Naive thymus-derived CD4-positive, alpha-beta T cell (primary cell): Measurements from ENCODE around the gene STRA6. TPM values are rescaled to one million over a fixed set of nuclear protein-coding genes. Genes with fewer than 3 reads are reported as not detected.

ENCODE experiments used
- ATAC-seq: fragments of 150-1000 bp; cut with Tn5 transposase; 2 replicates; pipeline ENCODE4 v1.10.0; 2021; ENCODE audit warnings: mild to moderate bottlenecking, moderate library complexity
- CTCF ChIA-PET: fragments of 350-600 bp; sonication (Branson Sonifier 250); formaldehyde crosslinking; loops from one replicate; lab custom pipeline; 2021; ENCODE audit warnings: antibody characterized with exemption; lab: Charles Lee
- POLR2A ChIA-PET: fragments of 350-600 bp; sonication (Branson Sonifier 250); formaldehyde crosslinking; loops from one replicate; lab custom pipeline; 2021; ENCODE audit warnings: antibody characterized with exemption, inconsistent platforms; lab: Charles Lee
- DNase-seq, 9 donors: peaks; one replicate each; pipeline versions ENCODE4 v3.0.0 to v3.0.0-alpha.2; 2020 to 2022; ENCODE audit warnings: mixed read lengths in 1 of 9
- H3K27ac ChIP-seq: one replicate; pipeline ENCODE4 v1.7.0; 2013; ENCODE audit warnings: mild to moderate bottlenecking, low read depth, low read length, moderate library complexity
- H3K27me3 ChIP-seq, 2 donors: one replicate each; pipeline ENCODE4 v1.7.0; 2013; ENCODE audit warnings: low read length in 2 of 2, mild to moderate bottlenecking in 2 of 2, moderate library complexity in 2 of 2; ENCODE audit not compliant: control insufficient read depth in 2 of 2, insufficient read depth in 2 of 2
- H3K36me3 ChIP-seq, 3 experiments: 1 replicate in 2 of 3; 2 replicates in 1 of 3; pipeline ENCODE4 v1.7.0; 2013; ENCODE audit warnings: low read length in 3 of 3, mild to moderate bottlenecking in 3 of 3, moderate library complexity in 1 of 3; ENCODE audit not compliant: insufficient read depth in 3 of 3, control insufficient read depth in 2 of 3
- H3K4me1 ChIP-seq, 2 donors: one replicate each; pipeline ENCODE4 v1.7.0; 2013; ENCODE audit warnings: low read length in 2 of 2, mild to moderate bottlenecking in 2 of 2, moderate library complexity in 1 of 2; ENCODE audit not compliant: control insufficient read depth in 2 of 2, insufficient read depth in 2 of 2
- H3K4me3 ChIP-seq: 2 replicates; pipeline ENCODE4 v1.7.0; 2013; ENCODE audit warnings: mild to moderate bottlenecking, low read length
- H3K9me3 ChIP-seq, 3 experiments: 1 replicate in 2 of 3; 2 replicates in 1 of 3; pipeline ENCODE4 v1.7.0; 2013; ENCODE audit warnings: low read length in 3 of 3; ENCODE audit not compliant: control insufficient read depth in 2 of 3
- H3K27ac Mint-ChIP-seq, 9 donors: one replicate each; pipeline ENCODE4 v1.8.0; 2020 to 2022; ENCODE audit warnings: mixed read lengths in 9 of 9, mild to moderate bottlenecking in 8 of 9, moderate library complexity in 5 of 9, inconsistent platforms in 2 of 9
- H3K27me3 Mint-ChIP-seq, 5 donors: one replicate each; pipeline ENCODE4 v1.8.0; 2021 to 2022; ENCODE audit warnings: mixed read lengths in 5 of 5, mild to moderate bottlenecking in 1 of 5
- H3K36me3 Mint-ChIP-seq, 5 donors: one replicate each; pipeline ENCODE4 v1.8.0; 2020 to 2022; ENCODE audit warnings: mixed read lengths in 5 of 5, mild to moderate bottlenecking in 3 of 5, inconsistent platforms in 1 of 5
- H3K4me1 Mint-ChIP-seq, 7 donors: one replicate each; pipeline ENCODE4 v1.8.0; 2020 to 2022; ENCODE audit warnings: mixed read lengths in 7 of 7, mild to moderate bottlenecking in 3 of 7, inconsistent platforms in 1 of 7
- H3K4me3 Mint-ChIP-seq, 10 donors: one replicate each; pipeline ENCODE4 v1.8.0; 2020 to 2022; ENCODE audit warnings: mild to moderate bottlenecking in 10 of 10, mixed read lengths in 10 of 10, moderate library complexity in 6 of 10, inconsistent platforms in 2 of 10
- H3K9me3 Mint-ChIP-seq, 11 donors: one replicate each; pipeline ENCODE4 v1.8.0; 2020 to 2022; ENCODE audit warnings: mixed read lengths in 11 of 11, mild to moderate bottlenecking in 4 of 11, inconsistent platforms in 1 of 11, moderate library complexity in 1 of 11
- intact Hi-C, 2 donors: fragments of 100-400 bp; cut with micrococcal nuclease; formaldehyde crosslinking; loops; one replicate each; pipeline ENCODE4 v1.15.1; 2023
- polyA plus RNA-seq, 2 donors: library from polyadenylated mRNA; unstranded; fragments of 300-500 nt; fragmentation: Illumina TruSeq; gene quantifications; one replicate each; pipeline ENCODE4 v1.2.3, GENCODE V29; 2021
- total RNA-seq, 6 experiments: library from RNA in 5 of 6; stranded (reverse) in 5 of 6; gene quantifications; 1 replicate in 5 of 6; 2 replicates in 1 of 6; pipeline ENCODE4 v1.2.3 and lab custom pipeline; 2021 to 2026

STRA6 gene
- total and polyA plus RNA-seq, 7 experiments from 2014 or later, result not detected

DNA sequence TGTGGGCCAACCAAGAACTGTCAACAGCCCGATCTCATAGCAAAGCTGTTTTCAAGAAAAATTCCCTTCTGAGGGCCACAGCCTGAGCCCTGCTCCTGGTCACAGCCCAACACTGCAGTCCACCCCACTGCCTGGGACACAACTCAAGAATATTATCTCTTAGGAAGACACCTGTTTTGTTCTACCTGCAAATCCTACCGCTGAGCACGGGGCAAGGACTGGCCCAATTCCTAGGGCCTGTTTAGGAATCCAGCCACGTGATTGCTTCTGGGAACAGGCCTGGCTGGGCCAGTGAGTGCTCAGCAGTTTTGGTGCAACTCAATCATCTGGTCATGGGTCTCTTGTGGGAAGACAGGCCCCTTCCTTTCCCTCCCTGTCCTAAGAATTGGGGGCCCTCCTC is 63.9 kb downstream of the STRA6 start:
- Mint-ChIP-seq H3K36me3 (peaks cover 0 to 4% (median 0%) of the 10 kb centered on the region in 5 donors), H3K4me3 (no peak overlapping the region), H3K4me1 (peaks cover 10 to 30% (median 18%) of the 10 kb centered on the region in 7 donors), H3K9me3 (no peaks in the 10 kb centered on the region), H3K27ac (no peak overlapping the region), H3K27me3 (peaks cover 56 to 78% (median 70%) of the 10 kb centered on the region in 5 donors)
- no peak for ATAC-seq
- Histone ChIP-seq H3K36me3 (no peaks in the 10 kb centered on the region), H3K27ac (no peak overlapping the region), H3K27me3 (peaks cover 0 to 18% of the 10 kb centered on the region in 2 donors), H3K4me1 (peaks cover 4 to 20% of the 10 kb centered on the region in 2 donors), H3K9me3 (no peaks in the 10 kb centered on the region), H3K4me3 (no peak overlapping the region)
- ChIA-PET CTCF (no interaction called here), POLR2A (no interaction called here)
- no peak for DNase-seq
- intact Hi-C loops, result no loop called here

GRCh38 chr15:74137537-74137894 is 65.1 kb downstream of the STRA6 start:
- no peak for DNase-seq
- Histone ChIP-seq H3K4me1 (peaks cover 4 to 20% of the 10 kb centered on the region in 2 donors), H3K36me3 (no peaks in the 10 kb centered on the region), H3K9me3 (no peaks in the 10 kb centered on the region), H3K27me3 (peaks cover 0 to 18% of the 10 kb centered on the region in 2 donors), H3K4me3 (no peak overlapping the region), H3K27ac (no peak overlapping the region)
- ATAC-seq, result no peak
- no peaks in the 10 kb centered on the region for H3K9me3 Mint-ChIP-seq
- intact Hi-C loops, result no loop called here
- peaks cover 0 to 4% (median 0%) of the 10 kb centered on the region in 5 donors for H3K36me3 Mint-ChIP-seq
- ChIA-PET CTCF (no interaction called here), POLR2A (no interaction called here)
- peaks cover 10 to 30% (median 18%) of the 10 kb centered on the region in 7 donors for H3K4me1 Mint-ChIP-seq
- H3K4me3 Mint-ChIP-seq, result peak overlapping the region in 6 of 10 donors; percentile 26 to 80 (median 78)
- peaks cover 55 to 80% (median 70%) of the 10 kb centered on the region in 5 donors for H3K27me3 Mint-ChIP-seq
- H3K27ac Mint-ChIP-seq, result no peak overlapping the region

- H3K27ac ChIP-seq, result no peak overlapping the region
- no peaks in the 10 kb centered on the region for H3K9me3 ChIP-seq
- H3K4me1 Mint-ChIP-seq, result peaks cover 15 to 33% (median 22%) of the 10 kb centered on the region in 7 donors
- ATAC-seq (no peak), DNase-seq (no peak)
- peaks cover 0 to 18% of the 10 kb centered on the region in 2 donors for H3K27me3 ChIP-seq
- H3K27me3 Mint-ChIP-seq, result peaks cover 57 to 82% (median 75%) of the 10 kb centered on the region in 5 donors
- peaks cover 4 to 20% of the 10 kb centered on the region in 2 donors for H3K4me1 ChIP-seq
- H3K36me3 Mint-ChIP-seq, result peaks cover 0 to 4% (median 0%) of the 10 kb centered on the region in 5 donors
- H3K4me3 ChIP-seq, result no peak overlapping the region
- H3K9me3 Mint-ChIP-seq, result peaks cover 0 to under 1% (median 0%) of the 10 kb centered on the region in 11 donors
- peak overlapping the region in 2 of 9 donors; percentile 58 to 73 for H3K27ac Mint-ChIP-seq
- intact Hi-C loops, result no loop called here
- CTCF ChIA-PET, result no interaction called here
- POLR2A ChIA-PET, result no interaction called here
- H3K4me3 Mint-ChIP-seq, result peak overlapping the region; percentile 70 to 83 (median 78)
- H3K36me3 ChIP-seq, result no peaks in the 10 kb centered on the region
Measured at GRCh38 chr15:74136814-74137536, 65.6 kb downstream of the STRA6 start.

DNA sequence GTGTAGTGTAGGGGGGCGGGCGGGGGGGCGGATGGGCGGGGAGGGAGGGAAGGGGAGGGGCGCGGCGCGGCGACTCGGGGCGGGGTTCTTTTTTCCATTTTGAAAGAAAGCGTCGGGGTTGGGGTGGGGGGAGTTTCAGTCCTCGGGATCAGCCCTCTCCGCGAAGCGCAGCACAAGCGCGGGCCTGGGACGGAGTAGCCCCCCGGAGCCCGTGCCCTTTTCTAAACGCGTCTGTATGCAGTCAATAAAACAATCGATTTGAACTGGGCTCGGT is 66.1 kb downstream of the STRA6 start:
- Mint-ChIP-seq H3K27me3 (peaks cover 62 to 84% (median 75%) of the 10 kb centered on the region in 5 donors), H3K9me3 (peaks cover 0 to 2% (median 0%) of the 10 kb centered on the region in 11 donors), H3K36me3 (peaks cover 0 to 6% (median 0%) of the 10 kb centered on the region in 5 donors), H3K4me3 (peak overlapping the region; percentile 70 to 83 (median 78)), H3K4me1 (peaks cover 15 to 36% (median 24%) of the 10 kb centered on the region in 7 donors), H3K27ac (peak overlapping the region in 1 of 9 donors; percentile 73)
- Histone ChIP-seq H3K36me3 (no peaks in the 10 kb centered on the region), H3K4me3 (no peak overlapping the region), H3K4me1 (peaks cover 4 to 20% of the 10 kb centered on the region in 2 donors), H3K27ac (no peak overlapping the region), H3K27me3 (peaks cover 0 to 22% of the 10 kb centered on the region in 2 donors), H3K9me3 (no peaks in the 10 kb centered on the region)
- no peak for DNase-seq
- ChIA-PET CTCF (no interaction called here), POLR2A (no interaction called here)
- intact Hi-C loops, result no loop called here
- ATAC-seq, result no peak

DNA sequence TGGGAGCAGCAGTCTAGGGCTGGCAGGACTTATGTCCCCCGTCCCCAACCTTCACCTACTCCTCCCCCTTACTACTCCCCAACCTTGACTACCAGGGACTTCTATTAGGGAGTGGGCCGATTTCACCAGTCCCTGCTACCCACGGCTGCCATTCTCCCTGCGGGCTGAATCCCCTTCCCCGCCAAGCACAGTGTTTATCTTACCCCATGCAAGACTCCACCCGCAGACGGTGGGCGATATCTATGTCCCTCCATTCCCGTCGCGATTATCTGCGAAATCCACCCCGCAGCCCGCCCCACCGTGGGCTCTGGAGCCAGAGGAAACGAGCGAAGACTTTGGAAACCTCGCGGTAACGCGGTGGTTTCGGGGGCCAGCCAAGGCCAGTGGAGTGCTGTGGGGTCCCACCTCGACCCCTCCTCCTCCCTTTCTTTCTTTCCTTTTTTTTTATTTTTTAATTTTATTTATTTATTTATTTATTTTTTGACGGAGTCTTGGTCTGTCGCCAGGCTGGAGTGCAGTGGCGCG is 67.5 kb downstream of the STRA6 start:
- no peaks in the 10 kb centered on the region for H3K36me3 ChIP-seq
- peak overlapping the region; percentile 46 to 80 (median 67) for H3K4me3 Mint-ChIP-seq
- H3K9me3 ChIP-seq, result no peaks in the 10 kb centered on the region
- ChIA-PET POLR2A (no interaction called here), CTCF (no interaction called here)
- peaks cover 0 to 10% (median 0%) of the 10 kb centered on the region in 5 donors for H3K36me3 Mint-ChIP-seq
- H3K9me3 Mint-ChIP-seq, result peaks cover 0 to 2% (median 0%) of the 10 kb centered on the region in 11 donors
- no peak overlapping the region for H3K27ac ChIP-seq
- peak overlapping the region in 2 of 9 donors; percentile 2 to 81 for H3K27ac Mint-ChIP-seq
- peaks cover 4 to 20% of the 10 kb centered on the region in 2 donors for H3K4me1 ChIP-seq
- ATAC-seq (no peak), DNase-seq (no peak)
- intact Hi-C loops, result no loop called here
- peaks cover 0 to 27% of the 10 kb centered on the region in 2 donors for H3K27me3 ChIP-seq
- peaks cover 20 to 43% (median 31%) of the 10 kb centered on the region in 7 donors for H3K4me1 Mint-ChIP-seq
- peaks cover 66 to 88% (median 77%) of the 10 kb centered on the region in 5 donors for H3K27me3 Mint-ChIP-seq
- no peak overlapping the region for H3K4me3 ChIP-seq

DNA sequence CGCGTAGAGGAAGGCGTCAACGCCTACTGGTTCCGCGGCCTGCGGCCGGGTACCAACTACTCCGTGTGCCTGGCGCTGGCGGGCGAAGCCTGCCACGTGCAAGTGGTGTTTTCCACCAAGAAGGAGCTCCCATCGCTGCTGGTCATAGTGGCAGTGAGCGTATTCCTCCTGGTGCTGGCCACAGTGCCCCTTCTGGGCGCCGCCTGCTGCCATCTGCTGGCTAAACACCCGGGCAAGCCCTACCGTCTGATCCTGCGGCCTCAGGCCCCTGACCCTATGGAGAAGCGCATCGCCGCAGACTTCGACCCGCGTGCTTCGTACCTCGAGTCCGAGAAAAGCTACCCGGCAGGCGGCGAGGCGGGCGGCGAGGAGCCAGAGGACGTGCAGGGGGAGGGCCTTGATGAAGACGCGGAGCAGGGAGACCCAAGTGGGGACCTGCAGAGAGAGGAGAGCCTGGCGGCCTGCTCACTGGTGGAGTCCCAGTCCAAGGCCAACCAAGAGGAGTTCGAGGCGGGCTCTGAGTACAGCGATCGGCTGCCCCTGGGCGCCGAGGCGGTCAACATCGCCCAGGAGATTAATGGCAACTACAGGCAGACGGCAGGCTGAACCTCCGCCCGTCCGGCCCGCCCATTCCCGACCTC is 68.1 kb downstream of the STRA6 start:
- ATAC-seq (no peak), DNase-seq (peak in 1 of 9 donors; percentile 32)
- Histone ChIP-seq H3K27me3 (peaks cover 0 to 27% of the 10 kb centered on the region in 2 donors), H3K27ac (no peak overlapping the region), H3K4me3 (no peak overlapping the region), H3K36me3 (no peaks in the 10 kb centered on the region), H3K4me1 (peaks cover 4 to 20% of the 10 kb centered on the region in 2 donors), H3K9me3 (no peaks in the 10 kb centered on the region)
- H3K27ac Mint-ChIP-seq, result peak overlapping the region in 1 of 9 donors; percentile 33
- peak overlapping the region in 6 of 10 donors; percentile 66 to 80 (median 67) for H3K4me3 Mint-ChIP-seq
- H3K4me1 Mint-ChIP-seq, result peaks cover 24 to 47% (median 33%) of the 10 kb centered on the region in 7 donors
- peaks cover 0 to 2% (median 0%) of the 10 kb centered on the region in 11 donors for H3K9me3 Mint-ChIP-seq
- H3K36me3 Mint-ChIP-seq, result peaks cover 0 to 10% (median 0%) of the 10 kb centered on the region in 5 donors
- peaks cover 66 to 89% (median 77%) of the 10 kb centered on the region in 5 donors for H3K27me3 Mint-ChIP-seq
- POLR2A ChIA-PET, result no interaction called here
- intact Hi-C loops, result loop anchor here in 1 of 2 donors (1.0 kb wide), 1 partner anchor 161 kb away; no protein-coding TSS in a partner anchor
- CTCF ChIA-PET, result no interaction called here
